Mesodermal cell (in vitro differentiated cells): ENCODE results near the gene ARCN1.

Experiments
- H3K27ac ChIP-seq: 2 replicates; pipeline ENCODE4 v1.7.0; 2013; ENCODE audit warnings: mild to moderate bottlenecking, low read depth, low read length, moderate library complexity; ENCODE audit not compliant: severe bottlenecking
- H3K36me3 ChIP-seq: 2 replicates; pipeline ENCODE4 v1.7.1; 2013; ENCODE audit warnings: mild to moderate bottlenecking, low read length, moderate library complexity; ENCODE audit not compliant: control insufficient read depth, insufficient read depth
- H3K4me1 ChIP-seq: one replicate; pipeline ENCODE4 v1.7.1; 2013; ENCODE audit warnings: mild to moderate bottlenecking, low read length; ENCODE audit not compliant: insufficient read depth, control insufficient read depth, poor library complexity, severe bottlenecking
- H3K4me3 ChIP-seq: 2 replicates; pipeline ENCODE4 v1.7.0; 2013; ENCODE audit warnings: low read length, control low read depth, mild to moderate bottlenecking; ENCODE audit not compliant: insufficient read depth, poor library complexity, severe bottlenecking; ENCODE audit errors: extremely low read depth
- H3K9me3 ChIP-seq: 2 replicates; pipeline ENCODE4 v1.7.1; 2013; ENCODE audit warnings: mild to moderate bottlenecking, low read length, moderate library complexity; ENCODE audit not compliant: control insufficient read depth
- WGBS, 2 experiments: methylation state at CpG; one replicate each; pipeline ENCODE4 v1.1.5; 2013; ENCODE audit warnings: missing lambda C conversion rate in 2 of 2; ENCODE audit not compliant: insufficient coverage in 2 of 2; 5-methylcytosine and 5-hydroxymethylcytosine counted together

The ARCN1 gene

GRCh38 chr11:118638726-118639125, 66.5 kb downstream of the ARCN1 start:
- H3K4me1 ChIP-seq, result peaks cover 9% of the 10 kb centered on the region
- no peaks in the 10 kb centered on the region for H3K9me3 ChIP-seq
- no peak overlapping the region for H3K27ac ChIP-seq
- WGBS, 2 experiments, result 91 to 100% methylated on average over 3 to 5 of the region's 6 CpGs
- peaks cover 90% of the 10 kb centered on the region for H3K36me3 ChIP-seq
- H3K4me3 ChIP-seq, result no peak overlapping the region

GRCh38 chr11:118639899-118640298, 67.7 kb downstream of the ARCN1 start:
- H3K4me1 ChIP-seq, result no peaks in the 10 kb centered on the region
- peaks cover 97% of the 10 kb centered on the region for H3K36me3 ChIP-seq
- H3K9me3 ChIP-seq, result no peaks in the 10 kb centered on the region
- H3K27ac ChIP-seq, result no peak overlapping the region
- 93 to 100% methylated on average over 2 to 4 of the region's 4 CpGs for WGBS, 2 experiments
- no peak overlapping the region for H3K4me3 ChIP-seq

- H3K9me3 ChIP-seq, result no peaks in the 10 kb centered on the region
- 86 to 91% methylated on average over 4 to 5 of the region's 5 CpGs for WGBS, 2 experiments
- no peak overlapping the region for H3K27ac ChIP-seq
- peaks cover 97% of the 10 kb centered on the region for H3K36me3 ChIP-seq
- no peak overlapping the region for H3K4me3 ChIP-seq
- H3K4me1 ChIP-seq, result no peaks in the 10 kb centered on the region
Measured at GRCh38 chr11:118640332-118641154, 68.3 kb downstream of the ARCN1 start.

GRCh38 chr11:118641397-118642019, 69.3 kb downstream of the ARCN1 start:
- WGBS, 2 experiments, result 95 to 96% methylated on average over 6 to 9 of the region's 11 CpGs
- no peak overlapping the region for H3K4me3 ChIP-seq

GRCh38 chr11:118643142-118643994, 71.2 kb downstream of the ARCN1 start:
- peaks cover 97% of the 10 kb centered on the region for H3K36me3 ChIP-seq
- WGBS, 2 experiments, result 92 to 96% methylated on average over 3 to 5 of the region's 11 CpGs
- H3K4me1 ChIP-seq, result no peaks in the 10 kb centered on the region
- no peak overlapping the region for H3K27ac ChIP-seq
- H3K4me3 ChIP-seq, result no peak overlapping the region
- H3K9me3 ChIP-seq, result no peaks in the 10 kb centered on the region

More at GRCh38 chr11:118641397-118642019, 69.3 kb downstream of the ARCN1 start:
- Histone ChIP-seq H3K27ac (no peak overlapping the region), H3K9me3 (no peaks in the 10 kb centered on the region), H3K36me3 (peaks cover 97% of the 10 kb centered on the region), H3K4me1 (no peaks in the 10 kb centered on the region)

GRCh38 chr11:118643995-118644345, 71.8 kb downstream of the ARCN1 start:
- Histone ChIP-seq H3K36me3 (peaks cover 97% of the 10 kb centered on the region), H3K4me1 (no peaks in the 10 kb centered on the region), H3K9me3 (no peaks in the 10 kb centered on the region), H3K4me3 (no peak overlapping the region), H3K27ac (no peak overlapping the region)
- WGBS, 2 experiments, result 93 to 97% methylated on average over 5 to 7 of the region's 7 CpGs

- Histone ChIP-seq H3K4me1 (no peaks in the 10 kb centered on the region), H3K36me3 (peaks cover 97% of the 10 kb centered on the region), H3K27ac (no peak overlapping the region), H3K9me3 (no peaks in the 10 kb centered on the region), H3K4me3 (no peak overlapping the region)
- WGBS, 2 experiments, result 93 to 99% methylated on average over 9 to 10 of the region's 10 CpGs
Measured at GRCh38 chr11:118644496-118644895, 72.3 kb downstream of the ARCN1 start.

GRCh38 chr11:118645066-118645715, 73.0 kb downstream of the ARCN1 start:
- Histone ChIP-seq H3K27ac (no peak overlapping the region), H3K4me1 (no peaks in the 10 kb centered on the region), H3K4me3 (no peak overlapping the region), H3K9me3 (no peaks in the 10 kb centered on the region), H3K36me3 (peaks cover 99% of the 10 kb centered on the region)
- WGBS, 2 experiments, result 97 to 98% methylated on average over 11 to 19 of the region's 24 CpGs

- WGBS, 2 experiments, result 97 to 100% methylated on average over 3 of the region's 3 CpGs
- Histone ChIP-seq H3K9me3 (no peaks in the 10 kb centered on the region), H3K4me3 (no peak overlapping the region), H3K4me1 (no peaks in the 10 kb centered on the region), H3K36me3 (peaks cover 100% of the 10 kb centered on the region), H3K27ac (no peak overlapping the region)
Measured at GRCh38 chr11:118646393-118646792, 74.2 kb downstream of the ARCN1 start.

GRCh38 chr11:118648291-118648690, 76.1 kb downstream of the ARCN1 start:
- 93 to 94% methylated on average over 3 to 5 of the region's 5 CpGs for WGBS, 2 experiments
- Histone ChIP-seq H3K36me3 (peaks cover 99% of the 10 kb centered on the region), H3K4me3 (no peak overlapping the region), H3K9me3 (no peaks in the 10 kb centered on the region), H3K27ac (no peak overlapping the region), H3K4me1 (no peaks in the 10 kb centered on the region)
